Pancreas (tissue), 10 donors: ENCODE measurements around the gene AFG3L2. TPM values are rescaled to one million over a fixed set of nuclear protein-coding genes. Genes with fewer than 3 reads are reported as not detected.

Source experiments
- ATAC-seq, 4 donors: fragments of 200-7000 bp; cut with Tn5 transposase; one replicate each; pipeline versions ENCODE4 v1.8.0 to v1.9.1; 2020; ENCODE audit warnings: mild to moderate bottlenecking in 4 of 4, moderate library complexity in 4 of 4
- DNase-seq, 6 donors: peaks; one replicate each; pipeline ENCODE4 v3.0.0-alpha.2; 2020
- FAIRE-seq: peaks from 2 replicates; lab custom pipeline; 2012; peaks lifted over from hg19 to GRCh38; lab: Jason Lieb, UNC
- H3K27ac ChIP-seq, 4 donors: fragments of 200-600 bp; sonication (generic); 1 replicate in 3 of 4; 2 replicates in 1 of 4; pipeline versions ENCODE4 v1.5.0 to v1.8.0; 2020
- H3K27me3 ChIP-seq, 4 donors: fragments of 200-600 bp; one replicate each; pipeline ENCODE4 v1.8.0; 2021
- H3K36me3 ChIP-seq, 3 donors: fragments of 200-600 bp; sonication (generic) in 1 of 3; one replicate each; pipeline versions ENCODE4 v1.5.0 to v1.8.0; 2020 to 2021
- H3K4me1 ChIP-seq, 3 donors: fragments of 200-600 bp; one replicate each; pipeline ENCODE4 v1.8.0; 2021
- H3K4me3 ChIP-seq, 4 donors: fragments of 200-600 bp; sonication (generic) in 2 of 4; one replicate each; pipeline versions ENCODE4 v1.5.0 to v1.8.0; 2020 to 2021
- H3K9me3 ChIP-seq, 4 donors: fragments of 200-600 bp; one replicate each; pipeline ENCODE4 v1.8.0; 2021
- WGBS, 2 donors: extraction: QIAGEN DNeasy Blood & Tissue Kit; methylation state at CpG; one replicate each; pipeline ENCODE4 v1.1.7; 2013; 5-methylcytosine and 5-hydroxymethylcytosine counted together
- intact Hi-C, 3 donors: fragments of 100-400 bp; cut with DNase I; formaldehyde crosslinking; loops; one replicate each; pipeline versions ENCODE4 v1.11.1 to v1.14.2; 2022
- polyA plus RNA-seq, 2 donors: library from polyadenylated mRNA; stranded (reverse); fragments of 200-250 nt; gene quantifications; one replicate each; pipeline ENCODE4 v1.2.3, GENCODE V29; 2013
- total RNA-seq, 6 donors: library from RNA; stranded (reverse); fragmentation: NEBNext Ultra II Directional in 4 of 6; extraction: Animal tissue kit (Norgen Biotek cat#: 25700) in 4 of 6; gene quantifications; one replicate each; pipeline versions ENCODE4 v1.2.1 to v1.2.4, GENCODE V29; 2021 to 2023
- TF ChIP-seq, protein P1 (sequence below), 4 donors: fragments of 200-600 bp; sonication (generic) in 3 of 4; IDR thresholded peaks; one replicate each; pipeline versions ENCODE4 v1.5.0 to v1.8.0; 2021; ENCODE audit warnings: antibody characterized with exemption in 4 of 4
- donor health status: healthy with polysubstance abuse.
- donor health status: DM: no; HTN: no; CAD: no; lungs with moderate emphysema.
- donor health status: DM: no; HTN: no; CAD: no.
- donor health status: control.
- donor health status: control.
- donor health status: Bipolar disorder and iron deficiency.
- donor health status: DM: yes; HTN: yes; CAD: no.
- donor health status: DM: no; HTN: no; CAD: no.
- donor health status: DM: no; HTN: no; CAD: no.
- donor health status: DM: yes; HTN: yes; CAD: no.

The AFG3L2 gene
- total and polyA plus RNA-seq, 8 donors: 13.6 to 31.1 (median 23.4) TPM

DNA sequence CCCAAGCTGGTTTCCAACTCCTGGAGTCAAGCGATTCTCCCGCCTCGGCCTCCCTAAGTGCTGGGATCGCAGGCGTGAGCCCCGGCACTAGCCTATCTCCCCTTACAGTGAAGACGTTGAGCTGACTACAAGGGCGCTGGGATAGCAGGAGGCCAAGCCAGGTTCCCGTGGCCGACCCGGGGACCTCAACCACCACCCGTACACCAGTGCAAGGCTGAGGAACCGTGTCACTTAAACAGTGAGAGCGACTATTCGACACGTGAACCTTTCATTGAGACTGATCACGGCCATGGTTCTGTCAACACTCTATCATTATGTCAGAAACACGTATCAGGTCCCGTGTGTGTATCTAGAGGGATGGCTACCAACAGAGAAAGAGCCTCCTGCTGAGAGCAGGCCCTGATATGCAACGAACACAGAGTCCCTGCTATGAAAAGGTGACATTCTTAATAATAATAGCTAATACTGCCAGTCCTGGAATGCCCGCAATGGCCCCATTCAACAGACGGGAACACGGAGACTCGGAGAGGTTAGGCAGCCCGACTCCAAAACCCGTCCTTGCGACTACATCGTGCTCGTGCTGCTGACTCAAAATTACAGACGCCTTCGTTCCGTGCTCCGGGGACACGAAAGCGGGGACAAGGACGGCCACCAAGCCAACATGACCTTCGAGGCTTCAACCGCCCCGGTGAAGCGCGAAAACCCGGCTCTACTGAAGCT is 833 bp downstream of the AFG3L2 start:
- no peaks in the 10 kb centered on the region for H3K36me3 ChIP-seq
- peak overlapping the region; percentile 96 to 99 (median 98) for H3K27ac ChIP-seq
- ATAC-seq: no peak
- DNase-seq: peak in 4 of 6 donors; percentile 24 to 71 (median 40)
- TF ChIP-seq, protein P1, sequence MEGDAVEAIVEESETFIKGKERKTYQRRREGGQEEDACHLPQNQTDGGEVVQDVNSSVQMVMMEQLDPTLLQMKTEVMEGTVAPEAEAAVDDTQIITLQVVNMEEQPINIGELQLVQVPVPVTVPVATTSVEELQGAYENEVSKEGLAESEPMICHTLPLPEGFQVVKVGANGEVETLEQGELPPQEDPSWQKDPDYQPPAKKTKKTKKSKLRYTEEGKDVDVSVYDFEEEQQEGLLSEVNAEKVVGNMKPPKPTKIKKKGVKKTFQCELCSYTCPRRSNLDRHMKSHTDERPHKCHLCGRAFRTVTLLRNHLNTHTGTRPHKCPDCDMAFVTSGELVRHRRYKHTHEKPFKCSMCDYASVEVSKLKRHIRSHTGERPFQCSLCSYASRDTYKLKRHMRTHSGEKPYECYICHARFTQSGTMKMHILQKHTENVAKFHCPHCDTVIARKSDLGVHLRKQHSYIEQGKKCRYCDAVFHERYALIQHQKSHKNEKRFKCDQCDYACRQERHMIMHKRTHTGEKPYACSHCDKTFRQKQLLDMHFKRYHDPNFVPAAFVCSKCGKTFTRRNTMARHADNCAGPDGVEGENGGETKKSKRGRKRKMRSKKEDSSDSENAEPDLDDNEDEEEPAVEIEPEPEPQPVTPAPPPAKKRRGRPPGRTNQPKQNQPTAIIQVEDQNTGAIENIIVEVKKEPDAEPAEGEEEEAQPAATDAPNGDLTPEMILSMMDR (IDR thresholded peaks at IDR 0.05): no peak
- no peaks in the 10 kb centered on the region for H3K9me3 ChIP-seq
- H3K4me1 ChIP-seq: peaks cover 25 to 32% (median 29%) of the 10 kb centered on the region in 3 donors
- H3K27me3 ChIP-seq: no peaks in the 10 kb centered on the region
- WGBS, 2 donors: 6% methylated on average over 42 of the region's 42 CpGs
- no peak for FAIRE-seq
- H3K4me3 ChIP-seq: peak overlapping the region; percentile 63 to 97 (median 68)
- intact Hi-C loops: no loop called here

DNA sequence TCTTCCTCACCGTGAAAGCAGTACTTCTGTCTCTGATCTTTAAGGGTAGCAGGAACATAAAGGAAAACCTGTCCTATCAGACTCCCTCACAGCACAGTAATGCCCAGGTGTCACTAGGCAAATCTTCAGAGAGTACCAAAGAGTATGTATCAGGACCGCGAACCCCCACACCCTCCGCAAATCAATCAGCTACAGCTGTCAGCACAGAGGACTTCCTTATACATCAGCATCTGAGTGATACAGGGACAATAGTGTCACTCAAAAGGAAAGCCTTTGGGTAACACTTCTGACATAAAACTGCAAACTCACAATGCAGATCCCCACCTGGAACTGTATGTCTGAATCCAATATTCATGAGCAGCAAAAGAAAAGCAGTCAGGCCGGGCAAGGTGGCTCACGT is 2.6 kb downstream of the AFG3L2 start:
- Histone ChIP-seq H3K36me3 (no peaks in the 10 kb centered on the region), H3K27ac (no peak overlapping the region), H3K9me3 (no peaks in the 10 kb centered on the region), H3K4me3 (no peak overlapping the region), H3K27me3 (no peaks in the 10 kb centered on the region), H3K4me1 (peaks cover 25 to 32% (median 29%) of the 10 kb centered on the region in 3 donors)
- TF ChIP-seq, protein P1 (IDR thresholded peaks at IDR 0.05): no peak
- ATAC-seq: no peak
- DNase-seq: no peak
- 80 to 86% methylated on average over 6 of the region's 6 CpGs for WGBS, 2 donors
- no peak for FAIRE-seq
- intact Hi-C loops: no loop called here

DNA sequence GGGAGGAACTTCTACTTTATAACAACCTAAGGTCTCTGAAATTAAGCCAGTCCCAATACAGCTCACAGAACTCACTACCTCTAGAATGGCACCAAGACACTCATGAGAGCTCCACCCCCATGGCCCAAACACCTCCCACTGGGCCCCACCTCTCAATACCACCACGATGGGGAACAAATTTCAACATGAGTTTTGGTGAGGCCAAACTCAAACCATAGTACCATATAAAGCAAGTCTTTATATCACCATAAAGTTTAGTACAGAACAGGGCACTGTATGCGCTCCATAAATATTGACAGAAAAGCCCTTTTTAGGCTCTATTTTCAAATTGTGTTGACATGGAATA is 3.3 kb downstream of the AFG3L2 start:
- intact Hi-C loops: no loop called here
- DNase-seq (no peak), FAIRE-seq (no peak), ATAC-seq (no peak)
- TF ChIP-seq, protein P1 (IDR thresholded peaks at IDR 0.05): no peak
- Histone ChIP-seq H3K4me1 (peaks cover 25 to 32% (median 29%) of the 10 kb centered on the region in 3 donors), H3K4me3 (no peak overlapping the region), H3K27ac (peak overlapping the region in 2 of 4 donors; percentile 19 to 25), H3K27me3 (no peaks in the 10 kb centered on the region), H3K36me3 (no peaks in the 10 kb centered on the region), H3K9me3 (no peaks in the 10 kb centered on the region)
- 53 to 57% methylated on average over 2 of the region's 2 CpGs for WGBS, 2 donors

DNA sequence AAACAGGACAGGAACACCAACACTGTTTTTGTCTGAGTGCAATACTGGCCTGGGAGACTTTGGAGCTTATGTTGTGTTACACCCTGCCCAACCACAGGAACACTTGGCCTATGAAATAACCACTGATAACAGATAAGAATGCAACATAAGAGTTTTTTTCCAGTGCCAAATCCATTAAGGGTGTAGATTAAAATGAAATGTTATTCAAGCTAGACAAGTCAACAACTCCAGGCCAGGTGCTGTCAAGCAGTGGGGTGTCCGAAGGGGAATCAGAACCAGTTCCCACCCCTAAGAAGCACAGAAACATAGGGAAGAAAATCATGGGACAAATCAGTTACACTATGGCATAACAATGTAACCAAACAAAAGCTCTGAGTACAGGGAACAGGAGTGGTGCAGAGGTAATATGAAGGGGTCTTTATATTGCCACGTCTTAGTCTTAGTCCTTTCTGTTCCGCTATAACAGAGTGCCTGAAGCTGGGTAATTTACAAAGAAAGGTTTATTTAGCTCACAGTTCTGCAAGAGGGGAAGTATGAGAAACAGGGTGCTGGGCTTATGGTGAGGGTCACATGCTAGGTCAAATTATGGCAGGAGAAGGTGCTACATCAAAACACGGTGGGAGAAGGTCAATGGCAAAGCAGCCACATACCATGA is 3.8 kb downstream of the AFG3L2 start:
- H3K4me3 ChIP-seq: no peak overlapping the region
- no peaks in the 10 kb centered on the region for H3K9me3 ChIP-seq
- no peaks in the 10 kb centered on the region for H3K27me3 ChIP-seq
- intact Hi-C loops: no loop called here
- peak overlapping the region in 2 of 4 donors; percentile 25 to 35 for H3K27ac ChIP-seq
- 36 to 39% methylated on average over 4 of the region's 4 CpGs for WGBS, 2 donors
- peaks cover 25 to 32% (median 29%) of the 10 kb centered on the region in 3 donors for H3K4me1 ChIP-seq
- peaks cover 0 to 5% (median 0%) of the 10 kb centered on the region in 3 donors for H3K36me3 ChIP-seq
- DNase-seq (no peak), FAIRE-seq (no peak), ATAC-seq (no peak)
- TF ChIP-seq, protein P1 (IDR thresholded peaks at IDR 0.05): no peak
